GM18951 (cell line): ENCODE data around the gene NPAS4.
"Not testable (repeated sequence)": the region's sequence is repeated elsewhere in the genome, so short reads cannot be mapped to it uniquely, and the experiment has no call there.

Experiments
- POLR2A ChIP-seq: IDR thresholded peaks from 4 replicates; pipeline ENCODE4 v1.6.1; 2011; ENCODE audit warnings: mild to moderate bottlenecking; ENCODE audit not compliant: insufficient read length, insufficient read depth; ENCODE audit errors: extremely low read depth
- in situ Hi-C: fragments of 300-500 bp; cut with MboI; formaldehyde crosslinking; loops from one replicate; pipeline ENCODE4 v1.12.0; 2022; ENCODE audit warnings: low sequenced_read_pairs, mixed read lengths, inconsistent platforms; ENCODE audit not compliant: unreplicated experiment

The NPAS4 gene

DNA sequence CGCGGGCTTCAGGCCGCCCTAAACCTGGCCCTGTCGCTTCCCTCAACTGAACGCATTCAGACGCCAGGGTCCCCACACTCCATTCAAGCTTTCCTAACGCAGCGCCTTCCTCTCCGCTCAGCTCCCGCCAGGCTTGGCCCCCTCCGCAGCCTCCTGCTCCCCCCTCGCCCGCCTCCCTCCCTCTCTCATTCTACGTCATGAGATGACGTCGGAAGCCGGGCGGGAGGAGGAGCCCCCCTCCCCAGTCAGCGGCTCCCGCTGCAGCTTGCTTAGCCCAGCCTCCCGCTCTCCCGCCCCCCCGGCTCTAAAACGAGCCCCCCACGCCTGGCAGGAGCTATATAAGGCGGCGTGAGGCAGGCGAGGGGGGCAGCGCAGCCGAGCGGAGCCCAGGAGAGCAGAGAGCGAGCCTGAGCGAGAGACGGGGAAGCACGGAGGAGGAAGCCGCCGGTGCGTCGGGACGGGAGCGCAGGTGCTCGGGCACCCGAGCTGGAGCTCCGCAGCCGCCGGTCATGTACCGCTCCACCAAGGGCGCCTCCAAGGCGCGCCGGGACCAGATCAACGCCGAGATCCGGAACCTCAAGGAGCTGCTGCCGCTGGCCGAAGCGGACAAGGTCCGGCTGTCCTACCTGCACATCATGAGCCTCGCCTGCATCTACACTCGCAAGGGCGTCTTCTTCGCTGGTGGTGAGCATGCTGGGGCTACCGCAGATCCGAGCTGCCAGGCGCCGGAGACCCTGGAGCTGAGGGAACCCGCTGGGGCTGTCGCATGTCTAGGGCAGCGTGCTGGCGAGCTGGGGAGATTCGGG is at the start of gene NPAS4:
Gene NPAS4 (plus strand): TSS at position 365 of the 806 bp plus-strand sequence. CDS start 145 bp downstream, at position 510.
- no peak for TF ChIP-seq POLR2A
- in situ Hi-C loops, result no loop called here

DNA sequence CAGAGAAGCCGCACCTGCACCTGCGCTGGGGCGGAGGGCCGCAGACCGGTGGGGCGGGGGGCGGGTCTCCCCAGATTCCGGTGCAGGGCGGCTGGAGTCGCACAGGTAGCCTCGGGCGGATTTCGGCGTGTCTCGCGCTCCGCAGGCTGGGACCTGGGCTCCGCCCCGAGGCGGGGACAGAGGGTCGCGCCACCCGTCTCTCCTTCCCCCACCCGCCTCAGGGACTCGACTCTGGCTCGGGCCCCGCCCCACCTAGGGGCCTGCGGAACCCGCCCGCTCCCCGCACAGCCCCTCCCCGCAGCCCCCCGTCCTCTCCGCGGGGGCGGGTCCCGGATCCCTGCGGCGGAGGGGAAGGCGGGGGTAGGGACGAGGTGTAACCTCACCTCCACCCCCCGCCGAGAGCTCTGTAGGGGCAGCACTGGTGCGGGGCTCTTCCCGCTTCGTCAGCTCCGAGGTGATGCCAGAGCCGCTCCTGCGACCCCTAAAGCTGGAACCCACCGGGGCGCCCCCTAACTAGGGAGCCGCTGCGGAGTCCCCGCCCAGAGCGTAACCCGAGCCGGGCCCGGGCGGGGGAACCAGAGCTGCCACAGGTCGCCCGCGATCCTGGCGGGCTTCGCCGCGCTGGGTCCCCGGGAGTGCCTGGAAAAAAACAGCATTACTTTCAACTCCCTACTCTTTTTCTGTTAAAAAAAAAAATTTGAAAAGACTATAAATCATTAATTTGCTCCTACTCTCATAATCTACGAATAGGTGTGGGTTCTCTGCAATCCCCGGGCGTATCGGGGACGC is 49.0 kb upstream of the NPAS4 start, which contains the start of gene SLC29A2:
Gene SLC29A2 (minus strand): TSS at position 134 of the 789 bp plus-strand sequence. CDS start 169 bp downstream, outside the sequence.
- no peak for TF ChIP-seq POLR2A
- in situ Hi-C loops, result no loop called here

DNA sequence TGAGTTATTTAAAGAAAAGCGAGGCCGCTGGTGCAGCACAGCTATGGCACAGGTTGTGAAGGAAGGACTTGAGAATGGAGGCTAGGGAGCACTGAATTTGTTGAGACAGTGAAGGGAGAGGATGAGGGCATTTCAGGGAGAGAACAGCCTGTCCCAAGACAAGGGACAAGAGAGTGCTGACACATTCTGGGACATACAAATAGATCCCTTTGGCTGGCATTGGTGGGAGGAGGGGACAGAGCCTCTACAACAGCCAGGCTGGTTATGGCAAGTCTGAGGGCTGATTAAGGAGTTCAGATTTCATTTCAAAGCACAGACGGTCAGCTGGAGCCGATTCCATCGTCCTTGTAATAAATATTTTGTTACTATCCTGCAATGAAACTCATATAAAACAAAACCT is 47.6 kb upstream of the NPAS4 start:
- in situ Hi-C loops, result no loop called here
- no peak for TF ChIP-seq POLR2A

DNA sequence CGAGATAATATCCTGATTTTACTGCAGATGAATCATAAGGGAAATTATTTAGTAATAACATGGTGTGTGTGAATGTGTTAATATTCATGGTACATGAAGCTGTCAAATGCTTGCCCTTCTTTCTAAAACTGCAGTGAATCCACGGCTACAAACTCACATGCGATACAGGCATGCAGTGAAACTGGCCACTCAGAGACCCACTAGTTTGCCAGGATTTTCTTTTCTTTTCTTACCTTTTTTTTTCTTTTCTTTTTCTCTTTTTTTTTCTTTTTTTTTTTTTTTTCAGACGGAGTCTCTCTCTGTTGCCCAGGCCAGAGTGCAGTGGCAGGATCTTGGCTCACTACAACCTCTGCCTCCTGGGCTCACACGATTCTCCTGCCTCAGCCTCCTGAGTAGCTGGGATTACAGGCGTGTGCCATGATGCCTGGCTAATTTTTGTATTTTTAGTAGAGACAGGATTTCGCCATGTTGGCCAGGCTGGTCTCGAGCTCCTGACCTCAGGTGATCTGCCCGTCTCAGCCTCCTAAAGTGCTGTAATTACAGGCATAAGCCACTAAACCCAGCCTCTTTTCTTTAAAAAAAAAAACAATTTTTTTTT is 47.0 kb upstream of the NPAS4 start:
- in situ Hi-C loops, result not testable (repeated sequence)

DNA sequence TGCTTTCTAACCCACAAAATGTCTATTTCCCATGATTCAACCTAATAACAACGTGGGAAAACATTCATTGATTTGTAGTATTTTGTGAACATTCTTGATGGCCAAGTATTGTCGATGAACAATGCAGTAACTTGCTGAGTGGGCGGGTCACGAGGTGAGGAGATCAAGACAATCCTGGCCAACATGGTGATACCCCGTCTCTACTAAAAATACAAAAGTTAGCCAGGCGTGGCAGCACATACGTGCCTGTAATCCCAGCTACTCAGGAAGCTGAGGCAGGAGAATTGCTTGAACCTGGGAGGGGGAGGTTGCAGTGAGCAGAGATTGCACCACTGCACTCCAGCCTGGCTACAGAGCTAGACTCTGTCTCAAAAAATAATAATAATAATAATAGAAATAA is 40.6 kb upstream of the NPAS4 start:
- in situ Hi-C loops, result not testable (repeated sequence)

DNA sequence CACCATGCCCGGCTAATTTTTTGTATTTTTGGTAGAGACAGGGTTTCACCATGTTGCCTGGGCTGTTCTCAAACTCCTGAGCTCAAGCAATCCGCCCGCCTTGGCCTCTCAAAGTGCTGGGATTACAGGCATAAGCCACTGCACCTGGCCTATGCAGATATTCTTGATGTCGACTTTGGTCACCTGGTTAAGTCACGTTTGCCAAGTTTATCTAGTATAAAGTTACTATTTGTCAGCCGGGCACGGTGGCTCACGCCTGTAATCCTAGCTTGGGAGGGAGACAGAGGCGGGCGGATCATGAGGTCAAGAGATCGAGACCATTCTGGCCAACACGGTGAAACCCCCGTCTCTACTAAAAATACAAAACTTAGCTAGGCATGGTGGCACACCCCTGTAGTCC is 36.5 kb upstream of the NPAS4 start:
- in situ Hi-C loops, result not testable (repeated sequence)

DNA sequence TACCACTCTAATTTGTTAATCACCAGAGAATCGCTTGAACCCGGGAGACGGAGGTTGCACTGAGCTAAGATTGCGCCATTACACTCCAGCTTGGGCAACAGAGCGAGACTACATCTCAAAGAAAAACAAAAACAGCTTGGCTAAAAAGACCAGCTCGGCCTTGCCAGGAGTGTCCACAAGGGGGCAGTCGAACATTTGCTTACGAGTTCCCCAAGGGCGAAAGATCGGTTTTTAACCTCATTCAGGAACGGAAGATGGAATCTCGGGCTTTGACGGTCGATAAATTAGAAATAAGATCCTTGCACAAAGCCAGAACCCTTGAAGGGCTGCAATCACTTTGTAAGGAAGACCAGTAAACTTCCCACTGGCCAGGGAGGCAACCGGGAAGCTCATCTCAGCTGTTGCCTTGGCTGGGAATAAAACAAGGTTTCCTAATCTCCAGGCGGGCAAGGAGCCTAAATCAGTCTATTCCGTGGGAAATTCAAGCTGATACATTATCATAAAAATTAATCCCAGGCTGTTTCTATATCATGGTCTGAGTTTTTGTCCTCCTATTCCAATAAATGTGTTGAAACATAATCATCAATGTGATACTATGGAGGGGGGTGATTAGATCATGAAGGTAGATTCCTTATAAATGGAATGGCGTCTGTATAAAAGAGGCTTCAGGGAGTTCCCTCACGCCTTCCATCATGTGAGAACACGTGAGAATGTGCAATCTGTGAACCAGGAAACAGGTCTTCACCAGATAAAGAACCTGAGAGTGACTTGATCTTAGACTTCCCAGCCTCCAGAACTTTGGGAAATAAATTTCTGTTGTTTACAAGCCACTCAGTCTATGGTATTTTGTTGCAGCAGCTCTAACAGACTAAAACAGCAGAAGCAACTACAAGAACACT is 34.4 kb upstream of the NPAS4 start:
- in situ Hi-C loops, result no loop called here
- no peak for TF ChIP-seq POLR2A

DNA sequence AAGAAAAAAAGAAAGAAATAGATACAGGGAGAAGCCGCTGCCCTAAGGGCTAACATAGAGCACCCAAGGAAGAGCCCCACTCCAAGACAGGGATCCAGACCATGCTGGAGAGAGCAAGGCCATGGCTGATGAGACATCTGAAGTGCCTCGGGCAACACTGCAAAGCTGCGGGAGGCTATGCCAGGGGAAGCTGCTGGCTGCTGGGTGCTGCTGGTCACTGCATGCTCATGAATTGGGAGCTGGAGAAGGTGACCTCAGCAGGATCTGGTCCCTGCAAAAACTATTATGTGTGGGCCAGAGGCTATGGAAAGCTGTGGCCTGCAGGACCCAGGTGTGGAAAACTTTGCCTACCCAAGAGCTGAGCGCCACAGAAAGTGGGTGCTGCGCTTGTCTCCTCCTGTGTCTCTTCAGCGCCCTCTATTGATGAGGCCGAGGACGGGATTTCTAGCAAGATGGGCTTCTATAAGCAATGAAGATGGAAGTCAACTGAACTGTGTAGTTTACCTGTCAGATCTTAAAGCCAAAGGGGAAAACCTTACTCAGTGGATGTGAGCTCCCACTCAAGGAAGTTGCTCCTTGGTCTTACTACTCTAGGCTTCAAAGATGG is 32.0 kb upstream of the NPAS4 start:
- no peak for TF ChIP-seq POLR2A
- in situ Hi-C loops, result no loop called here

DNA sequence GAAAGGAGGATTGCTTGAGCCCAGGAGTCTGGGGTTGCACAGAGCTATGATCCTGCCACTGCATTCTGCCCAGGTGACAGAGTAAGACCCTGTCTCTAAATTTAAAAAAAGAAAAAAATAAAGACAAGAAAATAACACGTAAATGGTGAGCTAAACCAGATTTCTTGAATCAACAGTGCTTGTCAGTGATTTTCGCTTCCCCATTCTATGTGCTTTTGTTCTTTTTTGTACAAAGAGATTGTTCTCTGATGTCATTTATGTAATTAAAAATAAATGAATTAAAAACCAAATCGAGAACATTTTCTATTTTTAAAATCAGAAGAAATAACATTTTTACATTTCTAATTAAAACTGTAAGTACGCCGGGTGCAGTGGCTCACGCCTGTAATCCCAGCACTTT is 29.5 kb upstream of the NPAS4 start:
- TF ChIP-seq POLR2A, result no peak
- in situ Hi-C loops, result no loop called here

DNA sequence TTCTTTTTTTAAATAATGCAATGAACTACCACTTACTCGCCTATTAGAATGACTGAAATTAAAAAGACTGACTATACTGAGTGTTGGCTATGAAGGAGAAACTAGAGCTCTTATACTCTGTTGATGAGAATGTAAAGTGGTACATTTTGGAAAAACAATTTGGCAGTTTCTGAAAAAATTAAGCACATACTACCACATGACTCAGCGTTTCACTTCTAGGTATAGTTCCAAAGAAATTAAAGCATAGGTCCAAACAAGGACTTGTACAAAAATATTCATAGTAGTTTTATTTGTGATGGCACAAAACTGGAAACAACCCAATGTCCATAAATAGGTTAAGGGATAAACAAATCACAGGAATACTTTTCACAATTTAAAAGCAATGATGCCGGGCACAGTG is 26.9 kb upstream of the NPAS4 start:
- TF ChIP-seq POLR2A, result no peak
- in situ Hi-C loops, result no loop called here

DNA sequence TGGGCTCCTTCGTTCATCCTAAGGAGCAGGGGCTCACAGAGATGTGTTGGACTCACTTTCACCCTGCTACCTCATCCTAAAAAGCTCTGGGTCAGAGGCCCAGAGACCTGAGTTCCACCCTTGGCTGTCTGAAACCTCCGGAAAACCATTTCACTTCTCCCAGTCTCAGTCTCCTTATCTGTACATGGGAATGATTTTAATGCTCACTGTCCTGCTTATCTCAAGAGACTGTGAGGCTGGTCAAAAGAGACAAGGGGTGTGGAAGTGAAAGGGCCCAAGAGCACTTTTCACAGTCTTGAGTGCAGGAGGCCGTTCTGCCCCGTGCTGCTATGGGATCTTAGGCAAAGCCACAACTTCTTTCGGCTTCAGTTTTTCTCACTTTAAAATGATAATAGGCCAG is 13.2 kb upstream of the NPAS4 start:
- TF ChIP-seq POLR2A, result no peak
- in situ Hi-C loops, result loop anchor here (10.0 kb wide), 1 partner anchor 277 kb away; no protein-coding TSS in a partner anchor

DNA sequence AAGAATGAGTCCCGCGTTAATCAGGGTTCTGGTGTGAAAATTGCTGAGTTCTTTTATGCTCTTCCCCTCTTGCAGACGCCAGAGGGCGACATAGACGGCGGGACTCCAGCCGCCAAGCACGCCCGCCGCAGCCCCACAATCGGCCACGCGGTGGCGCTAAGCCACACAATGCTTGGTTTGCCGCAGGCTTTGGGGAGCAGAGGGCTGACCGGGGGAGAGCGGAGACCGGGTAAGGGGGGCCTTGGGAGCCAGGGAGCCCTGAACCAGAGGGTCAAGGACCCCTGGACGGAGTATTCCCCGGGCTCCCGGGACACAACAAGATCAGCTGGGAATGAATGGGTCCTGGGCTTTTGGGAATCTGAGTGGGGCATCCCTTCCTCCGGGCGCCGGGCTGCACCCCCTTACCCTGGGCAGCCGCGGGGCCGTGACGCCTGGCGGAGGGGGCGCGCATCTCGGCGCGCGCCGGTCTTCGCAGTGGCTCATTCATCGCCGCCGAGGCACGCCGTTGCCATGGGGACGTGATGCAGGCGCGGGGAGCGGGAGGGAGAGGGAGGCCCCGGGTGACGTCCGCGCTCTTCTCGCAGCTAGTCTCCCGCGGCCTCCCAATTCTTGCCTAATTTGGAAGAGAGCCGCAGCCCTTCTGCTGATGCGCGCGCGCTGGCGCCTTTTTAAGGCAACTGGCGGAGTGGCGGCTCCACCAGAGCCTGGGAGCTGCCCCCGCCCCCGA is 12.2 kb upstream of the NPAS4 start:
- no peak for TF ChIP-seq POLR2A
- in situ Hi-C loops, result loop anchor here (10.0 kb wide), 1 partner anchor 276 kb away; no protein-coding TSS in a partner anchor
